HEK293T (cell line): ENCODE measurements around the gene LRP1-AS.

Experiments used
- ARNT ChIP-seq: fragments of 450-650 bp; IDR thresholded peaks from 2 replicates; pipeline ENCODE4 v1.6.1; 2017; ENCODE audit warnings: mild to moderate bottlenecking
- BHLHE40 ChIP-seq: fragments of 450-650 bp; IDR thresholded peaks from 2 replicates; pipeline ENCODE4 v1.6.1; 2016; ENCODE audit warnings: mild to moderate bottlenecking, moderate library complexity, borderline replicate concordance
- CTBP1 ChIP-seq: fragments of 450-650 bp; IDR thresholded peaks from 2 replicates; pipeline ENCODE4 v1.6.1; 2016; ENCODE audit warnings: borderline replicate concordance
- FOXA1 ChIP-seq: fragments of 450-650 bp; IDR thresholded peaks from 2 replicates; pipeline ENCODE4 v1.6.1; 2016; ENCODE audit warnings: mild to moderate bottlenecking
- L3MBTL2 ChIP-seq: fragments of 450-650 bp; conservative IDR thresholded peaks from 2 replicates; pipeline ENCODE4 v1.6.1; 2016; ENCODE audit warnings: mild to moderate bottlenecking
- LEF1 ChIP-seq: fragments of 450-650 bp; IDR thresholded peaks from 2 replicates; pipeline ENCODE4 v1.6.1; 2017; ENCODE audit warnings: mild to moderate bottlenecking, borderline replicate concordance
- SP1 ChIP-seq: fragments of 450-650 bp; IDR thresholded peaks from 2 replicates; pipeline ENCODE4 v1.6.1; 2017
- SUZ12 ChIP-seq: fragments of 450-650 bp; IDR thresholded peaks from 2 replicates; pipeline ENCODE4 v1.6.1; 2016; ENCODE audit warnings: mild to moderate bottlenecking
- TARDBP ChIP-seq: fragments of 450-650 bp; IDR thresholded peaks from 2 replicates; pipeline ENCODE4 v1.6.1; 2016

DNA sequence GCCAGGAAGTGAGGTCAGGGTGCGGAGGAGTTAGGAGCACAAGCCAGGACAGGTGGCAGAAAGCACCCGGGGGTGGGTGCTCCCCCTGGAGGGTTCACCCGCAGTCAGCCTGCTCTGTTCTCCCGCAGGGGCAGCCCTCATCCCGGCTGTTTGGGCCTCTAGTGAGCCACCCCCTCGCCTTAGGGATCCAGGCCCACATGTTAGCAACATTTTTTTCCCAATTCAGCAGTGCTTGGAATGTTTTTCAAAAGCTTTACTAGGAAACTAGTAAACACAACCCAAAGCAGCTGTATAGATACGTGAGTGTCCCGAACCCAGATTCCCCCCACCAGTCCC is 40.6 kb upstream of the LRP1-AS start:
- no peak for TF ChIP-seq LEF1
- no peak for TF ChIP-seq L3MBTL2
- TF ChIP-seq BHLHE40: no peak
- TF ChIP-seq TARDBP: no peak
- TF ChIP-seq CTBP1: no peak
- no peak for TF ChIP-seq FOXA1
- no peak for TF ChIP-seq SUZ12
- no peak for TF ChIP-seq SP1
- TF ChIP-seq ARNT: no peak
